Measurements from ENCODE around the gene KDM4B. TPM values are rescaled to one million over a fixed set of nuclear protein-coding genes. Genes with fewer than 3 reads are reported as not detected.
"Not testable (repeated sequence)": the region's sequence is repeated elsewhere in the genome, so short reads cannot be mapped to it uniquely, and the experiment has no call there.

The KDM4B gene
- total RNA-seq, 2 experiments from 2014 or later: 31.2 to 42.3 TPM

DNA sequence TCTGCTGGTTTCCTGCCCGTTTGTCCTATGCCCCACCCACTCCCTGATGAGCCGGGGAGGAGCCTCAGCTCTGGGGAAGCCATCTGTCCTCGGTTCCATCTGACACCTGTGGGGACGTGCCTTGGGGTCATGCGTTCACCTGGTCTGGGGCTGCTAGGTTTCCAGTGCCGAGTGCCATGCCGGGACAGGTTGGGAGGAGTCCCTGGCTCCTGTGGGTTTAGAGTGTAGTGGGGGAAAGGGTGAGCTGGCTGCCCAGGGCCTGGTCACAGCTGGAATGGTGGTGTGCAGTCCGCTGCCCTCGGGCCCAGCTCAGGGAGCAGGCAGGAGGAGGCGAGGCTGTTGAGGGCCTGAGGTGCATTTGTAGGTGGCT is 2.5 kb downstream of the KDM4B start:
- Mint-ChIP-seq H3K27me3 (no peaks in the 10 kb centered on the region), H3K36me3 (peaks cover 4% of the 10 kb centered on the region), H3K27ac (no peak overlapping the region), H3K4me3 (peak overlapping the region; percentile 87), H3K9me3 (ENCODE audit: low read depth) (no peaks in the 10 kb centered on the region), H3K4me1 (peaks cover 44% of the 10 kb centered on the region)
- ATAC-seq (no peak), DNase-seq (no peak)
- CTCF ChIA-PET: interaction anchor here (0.8 to 3.5 kb wide), 3 partner anchors 53 to 162 kb away, joined by 3 to 17 read pairs (median 9); no protein-coding TSS in a partner anchor

GRCh38 chr19:4971816-4972495 is 3.0 kb downstream of the KDM4B start:
- CTCF ChIA-PET: interaction anchor here (2.9 to 3.5 kb wide), 2 partner anchors 59 to 162 kb away, joined by 9 to 17 read pairs; no protein-coding TSS in a partner anchor

GRCh38 chr19:4972509-4973230 is 3.8 kb downstream of the KDM4B start:
- CTCF ChIA-PET: interaction anchor here (1.0 to 2.9 kb wide), 3 partner anchors 61 to 163 kb away, joined by 3 to 9 read pairs (median 4); no protein-coding TSS in a partner anchor
- H3K4me1 Mint-ChIP-seq: peaks cover 40% of the 10 kb centered on the region
- no peak for ATAC-seq

More at GRCh38 chr19:4971816-4972495, 3.0 kb downstream of the KDM4B start:
- H3K9me3 Mint-ChIP-seq (ENCODE audit: low read depth): no peaks in the 10 kb centered on the region
- H3K27ac Mint-ChIP-seq: no peak overlapping the region
- no peaks in the 10 kb centered on the region for H3K27me3 Mint-ChIP-seq
- DNase-seq (no peak), ATAC-seq (no peak)
- peaks cover 44% of the 10 kb centered on the region for H3K4me1 Mint-ChIP-seq
- peaks cover 4% of the 10 kb centered on the region for H3K36me3 Mint-ChIP-seq
- H3K4me3 Mint-ChIP-seq: no peak overlapping the region

GRCh38 chr19:4974880-4975469 is 6.1 kb downstream of the KDM4B start:
- DNase-seq (no peak), ATAC-seq (no peak)
- CTCF ChIA-PET: no interaction called here
- Mint-ChIP-seq H3K36me3 (peaks cover 2% of the 10 kb centered on the region), H3K9me3 (ENCODE audit: low read depth) (no peaks in the 10 kb centered on the region), H3K4me1 (peaks cover 28% of the 10 kb centered on the region), H3K27me3 (no peaks in the 10 kb centered on the region), H3K27ac (no peak overlapping the region), H3K4me3 (no peak overlapping the region)

More at GRCh38 chr19:4972509-4973230, 3.8 kb downstream of the KDM4B start:
- no peak for DNase-seq
- no peaks in the 10 kb centered on the region for H3K27me3 Mint-ChIP-seq
- no peak overlapping the region for H3K4me3 Mint-ChIP-seq
- no peaks in the 10 kb centered on the region for H3K9me3 Mint-ChIP-seq (ENCODE audit: low read depth)
- no peak overlapping the region for H3K27ac Mint-ChIP-seq
- H3K36me3 Mint-ChIP-seq: peaks cover 4% of the 10 kb centered on the region

- CTCF ChIA-PET: interaction anchor here (0.7 kb wide), 1 partner anchor 78 kb away, joined by 3 read pairs; no protein-coding TSS in a partner anchor
- peaks cover 23% of the 10 kb centered on the region for H3K4me1 Mint-ChIP-seq
Observed at GRCh38 chr19:4975601-4976000, 6.7 kb downstream of the KDM4B start.

DNA sequence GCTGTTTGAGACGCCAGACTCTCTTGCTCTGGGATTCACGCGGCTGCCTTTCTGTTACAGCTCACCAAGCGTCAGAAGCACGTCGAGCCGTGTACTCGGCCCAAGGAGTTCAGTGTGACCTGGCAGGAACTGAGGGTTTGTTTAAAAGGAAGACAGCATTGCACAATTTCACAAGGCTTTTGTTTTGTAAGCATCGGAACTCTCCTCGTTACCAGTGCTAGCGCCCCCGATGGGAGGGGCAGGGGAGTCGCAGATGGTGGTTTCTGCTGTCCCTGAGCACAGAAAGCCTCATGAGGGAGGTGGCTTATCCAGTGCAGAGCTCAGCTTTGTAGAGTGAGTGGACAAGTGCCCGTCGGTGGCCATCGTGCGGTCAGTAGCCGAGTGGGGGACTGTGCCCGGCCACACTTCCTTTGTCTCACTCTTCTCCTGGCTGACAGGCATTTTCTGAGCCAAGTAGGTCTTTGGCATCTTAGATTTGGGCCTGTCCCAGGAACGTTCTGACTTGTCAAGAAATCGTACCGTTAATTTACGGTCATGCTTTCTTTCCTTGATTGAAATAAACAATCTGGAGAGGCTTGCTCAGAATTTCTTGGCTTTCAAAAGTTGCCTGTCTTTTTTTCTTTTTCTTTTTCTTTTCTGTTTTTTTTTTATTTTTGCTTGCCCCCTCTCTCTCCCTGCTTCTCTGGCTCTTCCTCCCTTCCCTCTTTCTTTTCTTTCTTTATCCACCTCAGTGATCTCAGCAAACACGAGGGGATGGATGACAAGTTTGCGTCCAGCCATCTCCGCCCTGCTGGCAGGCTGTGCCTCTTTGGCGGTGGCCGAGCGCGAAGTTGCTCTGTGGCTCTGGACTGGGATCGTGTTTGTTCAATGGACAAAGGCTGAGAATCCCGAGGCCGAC is 7.7 kb downstream of the KDM4B start:
- CTCF ChIA-PET: no interaction called here
- Mint-ChIP-seq H3K36me3 (no peaks in the 10 kb centered on the region), H3K4me3 (no peak overlapping the region), H3K27ac (no peak overlapping the region), H3K27me3 (no peaks in the 10 kb centered on the region), H3K4me1 (peaks cover 15% of the 10 kb centered on the region), H3K9me3 (ENCODE audit: low read depth) (no peaks in the 10 kb centered on the region)
- ATAC-seq (no peak), DNase-seq (no peak)

More at GRCh38 chr19:4975601-4976000, 6.7 kb downstream of the KDM4B start:
- not testable (repeated sequence) for ATAC-seq; H3K27ac Mint-ChIP-seq; H3K4me3 Mint-ChIP-seq; DNase-seq; H3K27me3 Mint-ChIP-seq; H3K9me3 Mint-ChIP-seq (ENCODE audit: low read depth); H3K36me3 Mint-ChIP-seq

- Mint-ChIP-seq H3K4me1 (peaks cover 13% of the 10 kb centered on the region), H3K27ac (no peak overlapping the region), H3K27me3 (no peaks in the 10 kb centered on the region), H3K4me3 (no peak overlapping the region), H3K36me3 (no peaks in the 10 kb centered on the region), H3K9me3 (ENCODE audit: low read depth) (no peaks in the 10 kb centered on the region)
- CTCF ChIA-PET: no interaction called here
- DNase-seq (no peak), ATAC-seq (no peak)
Observed at GRCh38 chr19:4977299-4978174, 8.6 kb downstream of the KDM4B start.

DNA sequence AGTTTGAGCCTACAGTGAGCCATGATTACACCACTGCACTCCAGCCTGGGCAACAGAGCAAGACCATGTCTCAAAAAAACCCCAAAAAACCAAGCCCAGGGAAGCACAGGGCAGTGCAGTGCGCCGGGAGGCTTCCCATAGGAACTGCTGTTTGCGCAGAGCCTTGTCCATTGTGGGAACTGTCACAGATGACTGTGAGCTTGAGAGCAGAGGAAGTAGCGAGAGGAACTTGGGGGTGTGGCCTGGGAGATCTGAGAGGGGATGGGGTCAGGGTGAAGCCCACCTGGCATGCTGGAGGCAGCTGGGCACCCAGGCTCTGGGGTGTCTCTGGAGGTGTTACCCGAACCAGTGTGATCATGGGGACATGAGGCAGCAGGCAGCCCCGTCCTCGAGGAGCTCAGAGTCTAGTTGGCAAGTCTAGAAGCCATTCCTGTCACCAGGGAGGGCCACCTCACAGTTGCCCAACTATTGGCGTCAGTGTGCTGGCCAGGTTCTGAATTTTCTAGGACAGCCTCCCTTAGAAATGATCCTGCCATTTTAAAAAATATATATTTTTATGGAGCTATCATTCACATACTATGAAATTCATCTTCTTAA is 10.4 kb downstream of the KDM4B start:
- H3K36me3 Mint-ChIP-seq: no peaks in the 10 kb centered on the region
- H3K27ac Mint-ChIP-seq: no peak overlapping the region
- CTCF ChIA-PET: interaction anchor here (1.5 kb wide), 1 partner anchor 23 kb away, joined by 4 read pairs; no protein-coding TSS in a partner anchor
- ATAC-seq (no peak), DNase-seq (no peak)
- no peaks in the 10 kb centered on the region for H3K27me3 Mint-ChIP-seq
- peaks cover 11% of the 10 kb centered on the region for H3K4me1 Mint-ChIP-seq
- H3K4me3 Mint-ChIP-seq: no peak overlapping the region
- H3K9me3 Mint-ChIP-seq (ENCODE audit: low read depth): no peaks in the 10 kb centered on the region

GRCh38 chr19:4980067-4980466 is 11.2 kb downstream of the KDM4B start:
- Mint-ChIP-seq H3K36me3 (no peaks in the 10 kb centered on the region), H3K9me3 (ENCODE audit: low read depth) (no peaks in the 10 kb centered on the region), H3K4me1 (peaks cover 7% of the 10 kb centered on the region), H3K27me3 (no peaks in the 10 kb centered on the region), H3K27ac (no peak overlapping the region), H3K4me3 (no peak overlapping the region)
- ATAC-seq: no peak
- CTCF ChIA-PET: interaction anchor here (1.0 to 1.5 kb wide), 2 partner anchors 22 to 51 kb away, joined by 3 to 4 read pairs; no protein-coding TSS in a partner anchor
- no peak for DNase-seq

GRCh38 chr19:4980838-4981680 is 12.1 kb downstream of the KDM4B start:
- no peaks in the 10 kb centered on the region for H3K9me3 Mint-ChIP-seq (ENCODE audit: low read depth)
- no peak for ATAC-seq
- H3K36me3 Mint-ChIP-seq: no peaks in the 10 kb centered on the region
- DNase-seq: no peak
- no peak overlapping the region for H3K4me3 Mint-ChIP-seq
- CTCF ChIA-PET: interaction anchor here (1.0 kb wide), 1 partner anchor 50 kb away, joined by 3 read pairs; no protein-coding TSS in a partner anchor
- H3K27ac Mint-ChIP-seq: no peak overlapping the region
- H3K4me1 Mint-ChIP-seq: peaks cover 7% of the 10 kb centered on the region
- no peaks in the 10 kb centered on the region for H3K27me3 Mint-ChIP-seq

- H3K27ac Mint-ChIP-seq: no peak overlapping the region
- H3K4me1 Mint-ChIP-seq: peaks cover 4% of the 10 kb centered on the region
- no peak for DNase-seq
- H3K36me3 Mint-ChIP-seq: no peaks in the 10 kb centered on the region
- no peaks in the 10 kb centered on the region for H3K27me3 Mint-ChIP-seq
- no peak for ATAC-seq
- no peak overlapping the region for H3K4me3 Mint-ChIP-seq
- H3K9me3 Mint-ChIP-seq (ENCODE audit: low read depth): no peaks in the 10 kb centered on the region
- CTCF ChIA-PET: no interaction called here
Observed at GRCh38 chr19:4981681-4981958, 12.7 kb downstream of the KDM4B start.

Measured in activated CD8-positive, alpha-beta memory T cell treated with anti-CD3 and anti-CD28 coated beads, Interleukin-2, amount 10 ng/mL, durations not matched to agents 7 days and 5 days (primary cell).